Neural progenitor cell (in vitro differentiated cells): Measurements from ENCODE around the gene EOMES.

Source experiments
- CTCF ChIP-seq: fragments of 200-600 bp; sonication (generic); IDR thresholded peaks from 2 replicates; pipeline ENCODE4 v1.5.1; 2017; ENCODE audit warnings: antibody characterized with exemption, mild to moderate bottlenecking
- EZH2 ChIP-seq: fragments of 200-600 bp; sonication (generic); IDR thresholded peaks from 2 replicates; pipeline ENCODE4 v1.6.1; 2017; ENCODE audit warnings: antibody characterized with exemption, mild to moderate bottlenecking, moderate library complexity

- no peak for TF ChIP-seq CTCF
- no peak for TF ChIP-seq EZH2
These were observed 5.8 kb downstream of the EOMES start for GRCh38 chr3:27716309-27716708.
